HCT116 (cell line): ENCODE measurements around the gene SDF2L1. TPM values are rescaled to one million over a fixed set of nuclear protein-coding genes. Genes with fewer than 3 reads are reported as not detected.

Experiments
- ATAC-seq: fragments of 200-7000 bp; cut with Tn5 transposase; 2 replicates; pipeline ENCODE4 v1.9.1; 2020; ENCODE audit warnings: mild to moderate bottlenecking, moderate library complexity
- BruUV-seq: library from RNA; stranded (reverse); fragments of 400-500 nt; replicated peaks from 2 replicates; lab custom pipeline; 2021; lab: Mats Ljungman, UMichigan
- CTCF ChIA-PET: fragments of 300-600 bp; sonication (Branson Sonifier 250); formaldehyde crosslinking; loops from one replicate; lab custom pipeline; 2021; ENCODE audit warnings: antibody characterized with exemption; lab: Charles Lee
- POLR2A ChIA-PET: fragments of 300-600, 350-600 bp; sonication (Branson Sonifier 250); formaldehyde crosslinking; loops from one replicate; lab custom pipeline; 2021; ENCODE audit warnings: antibody characterized with exemption; lab: Charles Lee
- RAD21 ChIA-PET, 2 experiments: fragments of 300-600 bp; sonication (Branson Sonifier 250); formaldehyde crosslinking; loops; one replicate each; lab custom pipeline; 2023; ENCODE audit warnings: low total read pairs in 2 of 2; ENCODE audit not compliant: uncharacterized antibody in 2 of 2, unreplicated experiment in 2 of 2, low non-redundant PET in 1 of 2; lab: Charles Lee
- DNase-seq: peaks from one replicate; pipeline ENCODE4 v3.0.0-alpha.2; 2010; ENCODE audit warnings: low read depth, low spot score
- H2AFZ ChIP-seq: fragments of 200-600 bp; shearing (Covaris generic), sonication (generic); 2 replicates; pipeline ENCODE4 v1.6.1; 2017; ENCODE audit warnings: low read depth, mixed run types, mixed read lengths, antibody characterized with exemption, low read length; ENCODE audit not compliant: poor library complexity, severe bottlenecking
- H3K27ac ChIP-seq: 2 replicates; pipeline ENCODE4 v1.5.1; 2012; ENCODE audit warnings: low read depth, low read length
- H3K27me3 ChIP-seq: fragments of 200-600 bp; sonication (generic); 2 replicates; pipeline ENCODE4 v1.6.1; 2016; ENCODE audit warnings: mixed run types, low read length, mixed read lengths; ENCODE audit not compliant: insufficient read depth
- H3K36me3 ChIP-seq, 2 experiments: fragments of 200-500 bp in 1 of 2; fragments of 200-600 bp in 1 of 2; sonication (Bioruptor generic) in 1 of 2; sonication (generic) in 1 of 2; 2 replicates each; pipeline versions ENCODE4 v1.5.1 to v1.6.1; 2014 to 2016; ENCODE audit warnings: low read length in 2 of 2, inconsistent platforms in 1 of 2, mixed read lengths in 1 of 2, mixed run types in 1 of 2; ENCODE audit not compliant: insufficient read depth in 2 of 2, control insufficient read depth in 1 of 2
- H3K4me1 ChIP-seq, 2 experiments: fragments of 200-600 bp in 1 of 2; sonication (generic) in 1 of 2; 2 replicates each; pipeline versions ENCODE4 v1.5.1 to v1.6.1; 2012 to 2017; ENCODE audit warnings: low read length in 2 of 2, inconsistent platforms in 1 of 2, mild to moderate bottlenecking in 1 of 2, mixed read lengths in 1 of 2, mixed run types in 1 of 2, moderate library complexity in 1 of 2; ENCODE audit not compliant: insufficient read depth in 2 of 2, control insufficient read depth in 1 of 2
- H3K4me2 ChIP-seq: fragments of 200-600 bp; sonication (generic); 2 replicates; pipeline ENCODE4 v1.6.1; 2017; ENCODE audit warnings: mixed run types, low read length, mixed read lengths
- H3K4me3 ChIP-seq, 2 experiments: fragments of 200-600 bp in 1 of 2; sonication (generic) in 1 of 2; replicated peaks in 1 of 2; 2 replicates each; pipeline ENCODE4 v1.5.1; 2011 to 2016; ENCODE audit warnings: low read length in 2 of 2, control low read depth in 1 of 2, low read depth in 1 of 2, mild to moderate bottlenecking in 1 of 2, mixed read lengths in 1 of 2, mixed run types in 1 of 2
- H3K79me2 ChIP-seq: fragments of 200-600 bp; sonication (generic); 2 replicates; pipeline ENCODE4 v1.6.1; 2017; ENCODE audit warnings: mild to moderate bottlenecking, mixed run types, low read length, moderate library complexity, mixed read lengths; ENCODE audit not compliant: insufficient read depth
- H3K9ac ChIP-seq: fragments of 200-600 bp; sonication (generic); 2 replicates; pipeline ENCODE4 v1.6.1; 2016; ENCODE audit warnings: low read length, mixed read lengths
- H3K9me2 ChIP-seq: fragments of 200-600 bp; sonication (generic), shearing (Covaris generic); 2 replicates; pipeline ENCODE4 v1.6.1; 2017; ENCODE audit warnings: mixed run types, mild to moderate bottlenecking, moderate library complexity; ENCODE audit not compliant: insufficient read depth
- H3K9me3 ChIP-seq, 2 experiments: fragments of 200-500 bp in 1 of 2; fragments of 200-600 bp in 1 of 2; sonication (Bioruptor generic) in 1 of 2; sonication (generic) in 1 of 2; 2 replicates each; pipeline ENCODE4 v1.6.1; 2014 to 2017; ENCODE audit warnings: low read length in 2 of 2, mixed read lengths in 2 of 2, inconsistent platforms in 1 of 2, low read depth in 1 of 2, mild to moderate bottlenecking in 1 of 2, mixed run types in 1 of 2, moderate library complexity in 1 of 2; ENCODE audit not compliant: control insufficient read depth in 1 of 2, insufficient read depth in 1 of 2
- H4K20me1 ChIP-seq: fragments of 200-600 bp; sonication (generic), shearing (Covaris generic); 2 replicates; pipeline ENCODE4 v1.6.1; 2017; ENCODE audit warnings: mixed run types, mild to moderate bottlenecking, moderate library complexity; ENCODE audit not compliant: insufficient read depth
- ATF3 ChIP-seq: IDR thresholded peaks from 2 replicates; pipeline ENCODE4 v1.6.1; 2012
- CEBPB ChIP-seq: IDR thresholded peaks from 2 replicates; pipeline ENCODE4 v1.6.1; 2012; ENCODE audit warnings: low read depth
- CTCF ChIP-seq, 3 experiments: fragments of 200-600 bp in 1 of 3; sonication (generic) in 1 of 3; IDR thresholded peaks in 2 of 3; conservative IDR thresholded peaks in 1 of 3; 2 replicates each; pipeline ENCODE4 v1.5.1; 2012 to 2017; ENCODE audit warnings: low read depth in 2 of 3, low read length in 2 of 3, antibody characterized with exemption in 1 of 3, borderline replicate concordance in 1 of 3, control low read depth in 1 of 3, mild to moderate bottlenecking in 1 of 3, mixed read lengths in 1 of 3, mixed run types in 1 of 3, moderate library complexity in 1 of 3; ENCODE audit not compliant: insufficient read depth in 1 of 3
- EGR1 ChIP-seq: IDR thresholded peaks from 2 replicates; pipeline ENCODE4 v1.6.1; 2012; ENCODE audit warnings: low read depth
- EZH2 ChIP-seq: fragments of 200-600 bp; sonication (generic); IDR thresholded peaks from 2 replicates; pipeline ENCODE4 v1.6.1; 2017; ENCODE audit warnings: antibody characterized with exemption, mixed run types
- FOSL1 ChIP-seq: IDR thresholded peaks from 2 replicates; pipeline ENCODE4 v1.6.1; 2012; ENCODE audit warnings: low read depth
- MAX ChIP-seq: IDR thresholded peaks from 2 replicates; pipeline ENCODE4 v1.6.1; 2012
- POLR2A ChIP-seq: IDR thresholded peaks from 2 replicates; pipeline ENCODE4 v1.7.0; 2011; ENCODE audit warnings: borderline replicate concordance; ENCODE audit not compliant: insufficient read depth, insufficient read length; ENCODE audit errors: extremely low read depth
- POLR2AphosphoS5 ChIP-seq: IDR thresholded peaks from 2 replicates; pipeline ENCODE4 v1.6.1; 2011; ENCODE audit warnings: mild to moderate bottlenecking, low read depth, low read length, moderate library complexity
- RAD21 ChIP-seq: IDR thresholded peaks from 2 replicates; pipeline ENCODE4 v1.6.1; 2012; ENCODE audit warnings: low read depth, mild to moderate bottlenecking
- SIN3A ChIP-seq: IDR thresholded peaks from 2 replicates; pipeline ENCODE4 v1.6.1; 2012; ENCODE audit warnings: low read depth
- SRF ChIP-seq: IDR thresholded peaks from 2 replicates; pipeline ENCODE4 v1.6.1; 2012; ENCODE audit warnings: low read depth
- TCF7L2 ChIP-seq: IDR thresholded peaks from 2 replicates; pipeline ENCODE4 v1.7.0; 2011; ENCODE audit warnings: borderline replicate concordance, inconsistent platforms; ENCODE audit not compliant: insufficient read depth, insufficient read length; ENCODE audit errors: extremely low read depth
- ZFX ChIP-seq: fragments of 450-650 bp; IDR thresholded peaks from 2 replicates; pipeline ENCODE4 v1.6.1; 2017
- intact Hi-C: fragments of 100-400 bp; cut with micrococcal nuclease; formaldehyde crosslinking; loops from 2 replicates; pipeline ENCODE4 v1.10.0; 2022
- total RNA-seq: library from RNA; stranded (reverse); gene quantifications from one replicate; pipeline ENCODE4 v1.2.1, GENCODE V29; 2021; ENCODE audit not compliant: unreplicated experiment

SDF2L1 gene
- total RNA-seq, 1 experiment from 2014 or later, result 86.2 TPM

- Histone ChIP-seq H3K9ac (no peak overlapping the region), H3K79me2 (peaks cover 8% of the 10 kb centered on the region; the same call in 1 of the 2 replicates), H4K20me1 (no peaks in the 10 kb centered on the region), H3K36me3 (no peaks in the 10 kb centered on the region), H3K27ac (no peak overlapping the region), H3K27me3 (no peaks in the 10 kb centered on the region), H3K9me3 (no peaks in the 10 kb centered on the region), H3K4me3 (no peak overlapping the region), H3K4me2 (no peak overlapping the region), H3K4me1 (peaks cover 8 to 27% of the 10 kb centered on the region in 2 experiments; a peak in 3 of 4 replicates), H2AFZ (no peak overlapping the region), H3K9me2 (no peaks in the 10 kb centered on the region)
- CTCF ChIA-PET, result no interaction called here
- POLR2A ChIA-PET, result no interaction called here
- RAD21 ChIA-PET, result no interaction called here
- DNase-seq (no peak), ATAC-seq (no peak)
- intact Hi-C loops, result no loop called here
- TF ChIP-seq MAX (no peak), CTCF (IDR thresholded peaks at IDR 0.05 in 2 of 3, conservative IDR thresholded peaks at IDR 0.05 in 1 of 3; ENCODE audit: borderline replicate concordance in 1 of 3, insufficient read depth in 1 of 3, low read depth in 2 of 3, low read length in 2 of 3) (no peak)
- BruUV-seq, result no TSS peak
Observed at GRCh38 chr22:21661991-21662390, 19.9 kb downstream of the SDF2L1 start.

- CTCF ChIA-PET, result no interaction called here
- no peak overlapping the region for H3K9ac ChIP-seq
- no peaks in the 10 kb centered on the region for H4K20me1 ChIP-seq
- no peaks in the 10 kb centered on the region for H3K9me3 ChIP-seq
- H3K27ac ChIP-seq, result no peak overlapping the region
- ATAC-seq, result no peak
- H3K36me3 ChIP-seq, result no peaks in the 10 kb centered on the region
- H3K9me2 ChIP-seq, result no peaks in the 10 kb centered on the region
- BruUV-seq, result no TSS peak
- POLR2A ChIA-PET, result no interaction called here
- H3K4me3 ChIP-seq, result no peak overlapping the region
- no peak overlapping the region for H2AFZ ChIP-seq
- H3K4me1 ChIP-seq, result peaks cover 9 to 17% of the 10 kb centered on the region in 2 experiments; a peak in 3 of 4 replicates
- peaks cover 22% of the 10 kb centered on the region for H3K79me2 ChIP-seq
- RAD21 ChIA-PET, result no interaction called here
- no peak for DNase-seq
- intact Hi-C loops, result no loop called here
- no peaks in the 10 kb centered on the region for H3K27me3 ChIP-seq
- H3K4me2 ChIP-seq, result no peak overlapping the region
- TF ChIP-seq POLR2AphosphoS5 (no peak), SIN3A (no peak), ZFX (no peak), CTCF (IDR thresholded peaks at IDR 0.05 in 2 of 3, conservative IDR thresholded peaks at IDR 0.05 in 1 of 3; ENCODE audit: borderline replicate concordance in 1 of 3, insufficient read depth in 1 of 3, low read depth in 2 of 3, low read length in 2 of 3) (no peak), SRF (no peak), MAX (no peak), EZH2 (no peak), EGR1 (no peak), RAD21 (no peak), TCF7L2 (no peak), FOSL1 (no peak), CEBPB (no peak), POLR2A (no peak), ATF3 (no peak)
Observed at GRCh38 chr22:21663738-21664137, 21.6 kb downstream of the SDF2L1 start.
